GM10266 (cell line): ENCODE measurements around the gene FASTKD3.

Experiments used
- DNase-seq: peaks from one replicate; pipeline ENCODE4 v3.0.0; 2012; ENCODE audit errors: extremely low spot score
- TF ChIP-seq, protein P1 (sequence below): IDR thresholded peaks from 2 replicates; pipeline ENCODE4 v1.5.1; 2012; ENCODE audit warnings: mild to moderate bottlenecking, low read depth; ENCODE audit not compliant: control insufficient read depth, insufficient read depth; ENCODE audit errors: missing control alignments

FASTKD3 gene

GRCh38 chr5:7904170-7904569 is 35.3 kb upstream of the FASTKD3 start:
- TF ChIP-seq, protein P1, sequence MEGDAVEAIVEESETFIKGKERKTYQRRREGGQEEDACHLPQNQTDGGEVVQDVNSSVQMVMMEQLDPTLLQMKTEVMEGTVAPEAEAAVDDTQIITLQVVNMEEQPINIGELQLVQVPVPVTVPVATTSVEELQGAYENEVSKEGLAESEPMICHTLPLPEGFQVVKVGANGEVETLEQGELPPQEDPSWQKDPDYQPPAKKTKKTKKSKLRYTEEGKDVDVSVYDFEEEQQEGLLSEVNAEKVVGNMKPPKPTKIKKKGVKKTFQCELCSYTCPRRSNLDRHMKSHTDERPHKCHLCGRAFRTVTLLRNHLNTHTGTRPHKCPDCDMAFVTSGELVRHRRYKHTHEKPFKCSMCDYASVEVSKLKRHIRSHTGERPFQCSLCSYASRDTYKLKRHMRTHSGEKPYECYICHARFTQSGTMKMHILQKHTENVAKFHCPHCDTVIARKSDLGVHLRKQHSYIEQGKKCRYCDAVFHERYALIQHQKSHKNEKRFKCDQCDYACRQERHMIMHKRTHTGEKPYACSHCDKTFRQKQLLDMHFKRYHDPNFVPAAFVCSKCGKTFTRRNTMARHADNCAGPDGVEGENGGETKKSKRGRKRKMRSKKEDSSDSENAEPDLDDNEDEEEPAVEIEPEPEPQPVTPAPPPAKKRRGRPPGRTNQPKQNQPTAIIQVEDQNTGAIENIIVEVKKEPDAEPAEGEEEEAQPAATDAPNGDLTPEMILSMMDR = no peak
- no peak for DNase-seq

- TF ChIP-seq, protein P1 = no peak
- DNase-seq = no peak
Measured at GRCh38 chr5:7902666-7903625, 34.1 kb upstream of the FASTKD3 start.

- no peak for DNase-seq
- TF ChIP-seq, protein P1 = no peak
Measured at GRCh38 chr5:7902201-7902600, 33.4 kb upstream of the FASTKD3 start.

- no peak for DNase-seq
- TF ChIP-seq, protein P1 = no peak
Measured at GRCh38 chr5:7897014-7897600, 28.3 kb upstream of the FASTKD3 start.

- TF ChIP-seq, protein P1 = no peak
- DNase-seq = peak; percentile 18
Measured at GRCh38 chr5:7894860-7895259, 26.0 kb upstream of the FASTKD3 start.

GRCh38 chr5:7894439-7894838 is 25.6 kb upstream of the FASTKD3 start:
- no peak for DNase-seq
- TF ChIP-seq, protein P1 = no peak

DNA sequence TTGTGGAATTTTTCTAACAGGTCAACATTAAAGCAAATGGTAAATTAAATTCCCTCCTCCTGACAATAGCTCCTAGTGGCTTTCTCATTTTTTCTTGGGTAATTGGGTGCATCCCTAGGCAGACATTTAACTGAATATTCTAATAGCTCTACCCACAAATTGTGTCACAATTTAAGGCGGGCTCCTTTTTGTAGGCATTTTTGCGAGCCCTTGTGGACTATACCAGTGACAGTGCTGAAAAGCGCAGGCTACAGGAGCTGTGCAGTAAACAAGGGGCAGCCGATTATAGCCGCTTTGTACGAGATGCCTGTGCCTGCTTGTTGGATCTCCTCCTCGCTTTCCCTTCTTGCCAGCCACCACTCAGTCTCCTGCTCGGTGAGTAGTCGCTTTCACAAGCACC is 20.1 kb upstream of the FASTKD3 start:
- TF ChIP-seq, protein P1 = no peak
- DNase-seq = no peak
